Measurements from ENCODE around the gene UGGT1.
"Not testable (repeated sequence)": the region's sequence is repeated elsewhere in the genome, so short reads cannot be mapped to it uniquely, and the experiment has no call there.

Gene UGGT1

DNA sequence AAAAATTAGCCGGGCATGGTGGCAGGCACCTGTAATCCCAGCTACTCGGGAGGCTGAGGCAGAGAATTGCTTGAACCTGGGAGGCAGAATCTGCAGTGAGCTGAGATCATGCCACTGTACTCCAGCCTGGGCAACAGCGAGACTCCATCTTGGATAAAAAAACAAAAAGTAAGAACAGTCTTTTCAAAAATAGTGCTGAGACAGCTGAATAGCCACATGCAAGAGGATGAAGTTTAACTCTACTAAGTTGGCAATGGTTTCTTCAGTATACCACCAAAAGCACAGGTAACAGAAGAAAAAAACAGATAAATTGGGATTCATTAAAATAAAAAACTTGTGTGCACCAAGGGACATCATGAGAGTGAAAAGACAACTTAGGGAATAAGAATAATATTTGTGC lies 115.2 kb downstream of the UGGT1 start:
- TF ChIP-seq, protein P1, sequence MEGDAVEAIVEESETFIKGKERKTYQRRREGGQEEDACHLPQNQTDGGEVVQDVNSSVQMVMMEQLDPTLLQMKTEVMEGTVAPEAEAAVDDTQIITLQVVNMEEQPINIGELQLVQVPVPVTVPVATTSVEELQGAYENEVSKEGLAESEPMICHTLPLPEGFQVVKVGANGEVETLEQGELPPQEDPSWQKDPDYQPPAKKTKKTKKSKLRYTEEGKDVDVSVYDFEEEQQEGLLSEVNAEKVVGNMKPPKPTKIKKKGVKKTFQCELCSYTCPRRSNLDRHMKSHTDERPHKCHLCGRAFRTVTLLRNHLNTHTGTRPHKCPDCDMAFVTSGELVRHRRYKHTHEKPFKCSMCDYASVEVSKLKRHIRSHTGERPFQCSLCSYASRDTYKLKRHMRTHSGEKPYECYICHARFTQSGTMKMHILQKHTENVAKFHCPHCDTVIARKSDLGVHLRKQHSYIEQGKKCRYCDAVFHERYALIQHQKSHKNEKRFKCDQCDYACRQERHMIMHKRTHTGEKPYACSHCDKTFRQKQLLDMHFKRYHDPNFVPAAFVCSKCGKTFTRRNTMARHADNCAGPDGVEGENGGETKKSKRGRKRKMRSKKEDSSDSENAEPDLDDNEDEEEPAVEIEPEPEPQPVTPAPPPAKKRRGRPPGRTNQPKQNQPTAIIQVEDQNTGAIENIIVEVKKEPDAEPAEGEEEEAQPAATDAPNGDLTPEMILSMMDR (IDR thresholded peaks at IDR 0.05; ENCODE audit: low read depth, low read length, missing control alignments): no peak
- in situ Hi-C loops (cut with HindIII; ENCODE audit: low sequenced_read_pairs): no loop called here
- DNase-seq (ENCODE audit: low read depth): no peak
- no peak overlapping the region for H3K4me3 ChIP-seq (ENCODE audit: low read depth, low read length)

DNA sequence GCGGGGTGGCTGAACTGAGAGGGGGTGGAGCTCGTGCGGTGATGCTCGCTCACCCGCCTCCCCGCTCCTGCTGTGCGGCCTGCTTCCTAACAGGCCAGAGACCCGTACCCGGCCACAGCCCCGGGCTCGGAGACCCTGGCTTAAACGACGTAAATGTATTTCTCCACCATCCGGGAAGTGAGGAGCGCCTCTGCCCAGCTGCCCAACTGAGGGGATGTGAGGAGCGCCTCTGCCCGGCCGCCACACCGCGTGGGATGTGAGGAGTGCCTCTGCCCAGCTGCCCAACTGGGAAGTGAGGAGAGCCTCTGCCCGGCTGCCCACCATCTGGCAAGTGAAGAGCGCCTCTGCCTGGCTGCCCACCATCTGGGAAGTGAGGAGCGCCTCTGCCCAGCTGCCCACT lies 117.0 kb downstream of the UGGT1 start:
- DNase-seq (ENCODE audit: low read depth): no peak
- in situ Hi-C loops (cut with HindIII; ENCODE audit: low sequenced_read_pairs): no loop called here
- TF ChIP-seq, protein P1 (IDR thresholded peaks at IDR 0.05; ENCODE audit: low read depth, low read length, missing control alignments): no peak
- no peak overlapping the region for H3K4me3 ChIP-seq (ENCODE audit: low read depth, low read length)

GRCh38 chr2:128208631-128209324 lies 117.8 kb downstream of the UGGT1 start:
- H3K4me3 ChIP-seq (ENCODE audit: low read depth, low read length); DNase-seq (ENCODE audit: low read depth); in situ Hi-C loops (cut with HindIII; ENCODE audit: low sequenced_read_pairs): not testable (repeated sequence)

DNA sequence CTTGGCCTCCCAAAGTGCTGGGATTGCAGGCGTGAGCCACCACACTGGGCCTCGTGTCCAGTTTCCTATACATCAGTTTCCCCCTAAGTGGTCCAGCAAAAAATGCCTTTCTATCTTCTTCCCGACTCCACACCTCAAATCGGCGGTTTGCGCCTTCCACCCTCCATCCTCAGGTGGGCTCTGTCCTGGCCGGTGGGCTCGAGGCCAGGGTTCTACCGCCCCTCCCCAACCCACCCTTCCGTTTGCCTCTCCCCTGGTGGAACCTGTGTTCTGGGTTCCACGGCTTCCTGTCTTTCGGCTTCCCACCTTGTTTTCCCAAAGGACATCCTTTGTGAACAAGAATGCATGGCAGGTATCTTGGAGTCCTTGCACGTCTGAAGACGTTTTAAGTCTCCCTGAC lies 123.3 kb downstream of the UGGT1 start:
- DNase-seq (ENCODE audit: low read depth): no peak
- in situ Hi-C loops (cut with HindIII; ENCODE audit: low sequenced_read_pairs): no loop called here
- no peak overlapping the region for H3K4me3 ChIP-seq (ENCODE audit: low read depth, low read length)
- TF ChIP-seq, protein P1 (IDR thresholded peaks at IDR 0.05; ENCODE audit: low read depth, low read length, missing control alignments): no peak

- in situ Hi-C loops (cut with HindIII; ENCODE audit: low sequenced_read_pairs): no loop called here
- H3K4me3 ChIP-seq (ENCODE audit: low read depth, low read length): no peak overlapping the region
- DNase-seq (ENCODE audit: low read depth): no peak
- TF ChIP-seq, protein P1 (IDR thresholded peaks at IDR 0.05; ENCODE audit: low read depth, low read length, missing control alignments): no peak
Observed at GRCh38 chr2:128214866-128215460, 124.0 kb downstream of the UGGT1 start.

GRCh38 chr2:128215897-128216642 lies 125.1 kb downstream of the UGGT1 start:
- TF ChIP-seq, protein P1 (IDR thresholded peaks at IDR 0.05; ENCODE audit: low read depth, low read length, missing control alignments): no peak
- in situ Hi-C loops (cut with HindIII; ENCODE audit: low sequenced_read_pairs): no loop called here
- no peak for DNase-seq (ENCODE audit: low read depth)
- no peak overlapping the region for H3K4me3 ChIP-seq (ENCODE audit: low read depth, low read length)

- in situ Hi-C loops (cut with HindIII; ENCODE audit: low sequenced_read_pairs): no loop called here
Observed at GRCh38 chr2:128217671-128218070, 126.7 kb downstream of the UGGT1 start.

More at GRCh38 chr2:128217671-128218070, 126.7 kb downstream of the UGGT1 start:
- H3K4me3 ChIP-seq (ENCODE audit: low read depth, low read length): no peak overlapping the region
- TF ChIP-seq, protein P1 (IDR thresholded peaks at IDR 0.05; ENCODE audit: low read depth, low read length, missing control alignments): no peak
- DNase-seq (ENCODE audit: low read depth): no peak

Data from astrocyte of the cerebellum (primary cell).